OCI-LY7 (cell line): ENCODE data around the gene CPS1. TPM values are rescaled to one million over a fixed set of nuclear protein-coding genes. Genes with fewer than 3 reads are reported as not detected.

Experiments used
- BruUV-seq: library from RNA; stranded (reverse); fragments of 400-500 nt; replicated peaks from 2 replicates; lab custom pipeline; 2021; lab: Mats Ljungman, UMichigan
- CTCF ChIA-PET: fragments of 300-600 bp; sonication (Branson Sonifier 250); formaldehyde crosslinking; loops from one replicate; lab custom pipeline; 2022; ENCODE audit warnings: antibody characterized with exemption; ENCODE audit not compliant: unreplicated experiment; lab: Charles Lee
- POLR2A ChIA-PET: fragments of 300-600 bp; sonication (Branson Sonifier 250); formaldehyde crosslinking; loops from one replicate; lab custom pipeline; 2022; ENCODE audit warnings: antibody characterized with exemption; lab: Charles Lee
- DNase-seq: peaks from one replicate; pipeline ENCODE4 v3.0.0-alpha.2; 2015; ENCODE audit warnings: low spot score
- H2AFZ ChIP-seq: fragments of 200-600 bp; sonication (generic), shearing (Covaris generic); 2 replicates; pipeline ENCODE4 v1.6.1; 2014; ENCODE audit warnings: mild to moderate bottlenecking, antibody characterized with exemption, low read length, moderate library complexity
- H3K27ac ChIP-seq: fragments of 200-600 bp; sonication (generic); 2 replicates; pipeline ENCODE4 v1.5.1; 2014; ENCODE audit warnings: mixed run types, low read depth, mild to moderate bottlenecking, moderate library complexity, low read length, inconsistent platforms; ENCODE audit not compliant: poor library complexity, severe bottlenecking
- H3K36me3 ChIP-seq: fragments of 200-600 bp; sonication (generic); 2 replicates; pipeline ENCODE4 v1.6.1; 2014; ENCODE audit warnings: mild to moderate bottlenecking, antibody characterized with exemption, low read length, moderate library complexity, mixed read lengths; ENCODE audit not compliant: insufficient read depth
- H3K4me1 ChIP-seq: fragments of 200-600 bp; sonication (generic); 2 replicates; pipeline ENCODE4 v1.5.1; 2014; ENCODE audit warnings: mild to moderate bottlenecking, low read length; ENCODE audit not compliant: insufficient read depth, poor library complexity, severe bottlenecking
- H3K4me2 ChIP-seq: fragments of 200-600 bp; sonication (generic); 2 replicates; pipeline ENCODE4 v1.6.1; 2014; ENCODE audit warnings: mild to moderate bottlenecking, low read length
- H3K4me3 ChIP-seq: fragments of 200-600 bp; sonication (generic); 2 replicates; pipeline ENCODE4 v1.5.1; 2014; ENCODE audit warnings: mild to moderate bottlenecking, low read depth, low read length; ENCODE audit not compliant: poor library complexity, severe bottlenecking
- H3K79me2 ChIP-seq: fragments of 200-600 bp; sonication (generic); 2 replicates; pipeline ENCODE4 v1.6.1; 2016; ENCODE audit warnings: low read depth, mild to moderate bottlenecking, low read length, moderate library complexity, mixed read lengths; ENCODE audit not compliant: insufficient read depth
- H3K9me2 ChIP-seq: fragments of 200-600 bp; sonication (generic); 2 replicates; pipeline ENCODE4 v1.6.1; 2016; ENCODE audit warnings: mild to moderate bottlenecking, low read length, mixed read lengths; ENCODE audit not compliant: insufficient read depth
- H3K9me3 ChIP-seq: fragments of 200-600 bp; sonication (generic); 2 replicates; pipeline ENCODE4 v1.6.1; 2014; ENCODE audit warnings: mild to moderate bottlenecking, mixed run types, low read length, mixed read lengths
- H4K20me1 ChIP-seq: fragments of 200-600 bp; sonication (generic); 2 replicates; pipeline ENCODE4 v1.6.1; 2014; ENCODE audit warnings: mild to moderate bottlenecking, antibody characterized with exemption, low read length, moderate library complexity, mixed read lengths; ENCODE audit not compliant: insufficient read depth
- EZH2phosphoT487 ChIP-seq: fragments of 200-600 bp; sonication (generic); IDR thresholded peaks from 2 replicates; pipeline ENCODE4 v1.6.1; 2018; ENCODE audit warnings: low read depth, borderline replicate concordance, mild to moderate bottlenecking, mixed run types, antibody characterized with exemption, low read length, moderate library complexity, mixed read lengths
- intact Hi-C: fragments of 100-400 bp; cut with micrococcal nuclease; formaldehyde crosslinking; loops from one replicate; pipeline ENCODE4 v1.10.0; 2022; ENCODE audit not compliant: unreplicated experiment
- total RNA-seq, 2 experiments: library from RNA; depleted of rRNA in 1 of 2; stranded (reverse); fragments of >200 nt in 1 of 2; shearing (Covaris generic) in 1 of 2; gene quantifications; 2 replicates each; pipeline ENCODE4 v1.2.3, GENCODE V29; 2014 to 2022
- TF ChIP-seq, protein P1 (sequence below): fragments of 200-600 bp; sonication (generic); conservative IDR thresholded peaks from 2 replicates; pipeline ENCODE4 v1.5.1; 2014; ENCODE audit warnings: mild to moderate bottlenecking, antibody characterized with exemption, low read length, moderate library complexity, mixed read lengths

CPS1 gene
- total RNA-seq, 2 experiments from 2014 or later: 0.06 to 0.27 TPM

DNA sequence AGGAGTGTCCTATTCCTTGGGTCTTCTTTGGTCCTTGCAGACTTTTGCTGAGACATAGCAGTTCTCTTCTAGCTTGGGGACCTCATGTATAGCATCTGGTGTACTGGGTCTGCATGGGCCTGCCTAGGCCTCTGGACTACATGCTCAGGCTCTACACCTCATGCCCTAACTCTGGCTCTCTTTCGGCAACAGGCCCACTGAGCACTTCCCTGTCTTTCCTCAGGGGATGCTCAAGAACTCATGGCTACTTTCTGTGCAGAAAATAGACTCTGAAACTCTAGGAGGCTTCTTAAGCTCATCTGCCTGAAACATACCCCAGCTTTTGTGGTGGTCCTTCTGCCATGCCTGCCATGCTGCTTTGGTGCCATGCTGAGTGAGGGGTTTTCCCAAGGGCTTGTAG, 21.5 kb upstream of the CPS1 start:
- no peaks in the 10 kb centered on the region for H3K79me2 ChIP-seq
- H2AFZ ChIP-seq: no peak overlapping the region
- H3K9me2 ChIP-seq: no peaks in the 10 kb centered on the region
- no peak overlapping the region for H3K27ac ChIP-seq
- CTCF ChIA-PET: no interaction called here
- no peaks in the 10 kb centered on the region for H3K4me1 ChIP-seq
- no peaks in the 10 kb centered on the region for H4K20me1 ChIP-seq
- H3K36me3 ChIP-seq: no peaks in the 10 kb centered on the region
- DNase-seq: no peak
- TF ChIP-seq EZH2phosphoT487: no peak
- TF ChIP-seq, protein P1, sequence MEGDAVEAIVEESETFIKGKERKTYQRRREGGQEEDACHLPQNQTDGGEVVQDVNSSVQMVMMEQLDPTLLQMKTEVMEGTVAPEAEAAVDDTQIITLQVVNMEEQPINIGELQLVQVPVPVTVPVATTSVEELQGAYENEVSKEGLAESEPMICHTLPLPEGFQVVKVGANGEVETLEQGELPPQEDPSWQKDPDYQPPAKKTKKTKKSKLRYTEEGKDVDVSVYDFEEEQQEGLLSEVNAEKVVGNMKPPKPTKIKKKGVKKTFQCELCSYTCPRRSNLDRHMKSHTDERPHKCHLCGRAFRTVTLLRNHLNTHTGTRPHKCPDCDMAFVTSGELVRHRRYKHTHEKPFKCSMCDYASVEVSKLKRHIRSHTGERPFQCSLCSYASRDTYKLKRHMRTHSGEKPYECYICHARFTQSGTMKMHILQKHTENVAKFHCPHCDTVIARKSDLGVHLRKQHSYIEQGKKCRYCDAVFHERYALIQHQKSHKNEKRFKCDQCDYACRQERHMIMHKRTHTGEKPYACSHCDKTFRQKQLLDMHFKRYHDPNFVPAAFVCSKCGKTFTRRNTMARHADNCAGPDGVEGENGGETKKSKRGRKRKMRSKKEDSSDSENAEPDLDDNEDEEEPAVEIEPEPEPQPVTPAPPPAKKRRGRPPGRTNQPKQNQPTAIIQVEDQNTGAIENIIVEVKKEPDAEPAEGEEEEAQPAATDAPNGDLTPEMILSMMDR: no peak
- no peak overlapping the region for H3K4me3 ChIP-seq
- no TSS peak for BruUV-seq
- H3K4me2 ChIP-seq: no peak overlapping the region
- H3K9me3 ChIP-seq: no peaks in the 10 kb centered on the region
- POLR2A ChIA-PET: interaction anchor here (0.7 kb wide), 1 partner anchor 218 kb away, joined by 5 read pairs; no protein-coding TSS in a partner anchor
- intact Hi-C loops: no loop called here

DNA sequence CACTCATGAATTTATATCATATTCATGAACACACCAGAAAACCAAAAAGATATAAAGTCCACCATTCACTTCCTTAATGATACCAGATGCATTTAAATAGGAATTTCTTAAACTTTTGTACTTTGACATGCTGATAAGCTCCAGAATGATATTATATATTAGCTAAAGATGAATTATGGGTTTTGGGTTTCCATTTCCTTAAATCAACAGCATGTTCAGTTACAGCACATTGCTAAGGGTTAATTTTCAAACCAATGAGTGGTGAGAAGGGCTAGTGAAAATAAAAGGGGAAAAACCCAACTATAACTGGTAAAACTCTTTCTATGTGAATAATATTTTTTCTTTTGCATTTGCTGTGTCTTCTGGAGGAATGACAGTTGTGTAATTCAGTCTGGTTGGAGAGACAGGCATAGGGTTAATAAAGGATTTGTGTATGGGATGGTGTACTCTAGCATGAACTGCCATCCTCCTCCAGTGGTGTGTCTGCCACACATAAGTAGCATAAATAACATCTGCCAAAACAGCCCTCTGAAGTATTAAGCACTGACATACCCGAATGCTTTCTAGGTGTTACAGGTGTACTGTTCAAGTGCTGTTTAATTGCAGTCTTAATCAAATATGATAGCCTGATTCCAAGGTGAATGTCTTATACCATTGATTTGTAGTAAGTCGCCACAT, 19.3 kb upstream of the CPS1 start:
- no peaks in the 10 kb centered on the region for H3K36me3 ChIP-seq
- intact Hi-C loops: no loop called here
- H3K4me1 ChIP-seq: no peaks in the 10 kb centered on the region
- no peak for TF ChIP-seq EZH2phosphoT487
- TF ChIP-seq, protein P1: no peak
- H3K9me2 ChIP-seq: no peaks in the 10 kb centered on the region
- ChIA-PET CTCF (no interaction called here), POLR2A (interaction anchor here (0.5 to 1.0 kb wide), 2 partner anchors 14 to 353 kb away, joined by 3 read pairs; no protein-coding TSS in a partner anchor)
- no TSS peak for BruUV-seq
- H3K9me3 ChIP-seq: no peaks in the 10 kb centered on the region
- no peak for DNase-seq
- H3K27ac ChIP-seq: no peak overlapping the region
- no peaks in the 10 kb centered on the region for H4K20me1 ChIP-seq
- H2AFZ ChIP-seq: no peak overlapping the region
- no peak overlapping the region for H3K4me3 ChIP-seq
- H3K4me2 ChIP-seq: no peak overlapping the region
- H3K79me2 ChIP-seq: no peaks in the 10 kb centered on the region

DNA sequence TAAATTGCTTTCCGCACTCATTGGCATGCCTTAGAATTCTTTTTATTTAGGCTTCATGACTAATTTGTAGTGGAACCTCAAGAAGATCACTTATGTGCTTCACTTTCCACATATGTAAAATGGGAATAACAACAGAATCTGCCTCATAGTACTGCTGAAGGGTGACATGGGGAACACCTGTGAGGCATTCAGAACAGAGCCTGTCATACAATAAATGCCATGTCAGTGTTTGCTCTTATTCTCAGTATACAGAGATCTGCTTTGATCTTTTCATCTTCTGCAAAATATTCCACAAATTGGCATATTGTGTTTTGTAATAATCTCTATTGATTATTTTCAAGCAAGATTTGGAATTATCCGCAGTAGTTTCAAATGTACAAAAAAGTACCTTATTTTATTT, 17.4 kb upstream of the CPS1 start:
- no peak overlapping the region for H2AFZ ChIP-seq
- no peak overlapping the region for H3K27ac ChIP-seq
- H3K4me2 ChIP-seq: no peak overlapping the region
- no peak for DNase-seq
- H3K4me3 ChIP-seq: no peak overlapping the region
- no peaks in the 10 kb centered on the region for H3K36me3 ChIP-seq
- ChIA-PET POLR2A (interaction anchor here (0.7 kb wide), 1 partner anchor 21 kb away, joined by 3 read pairs; no protein-coding TSS in a partner anchor), CTCF (no interaction called here)
- no peaks in the 10 kb centered on the region for H3K9me2 ChIP-seq
- no peaks in the 10 kb centered on the region for H4K20me1 ChIP-seq
- H3K9me3 ChIP-seq: no peaks in the 10 kb centered on the region
- TF ChIP-seq, protein P1: no peak
- no peak for TF ChIP-seq EZH2phosphoT487
- intact Hi-C loops: no loop called here
- no peaks in the 10 kb centered on the region for H3K79me2 ChIP-seq
- H3K4me1 ChIP-seq: no peaks in the 10 kb centered on the region
- no TSS peak for BruUV-seq
